Thyroid gland (tissue), 4 donors: ENCODE measurements around the gene STK10. TPM values are rescaled to one million over a fixed set of nuclear protein-coding genes. Genes with fewer than 3 reads are reported as not detected.

ENCODE experiments used
- DNase-seq, 2 donors: peaks; one replicate each; pipeline ENCODE4 v3.0.0-alpha.2; 2019
- H3K27ac ChIP-seq, 3 donors: fragments of 200-600 bp; sonication (generic); 1 replicate in 2 of 3; 2 replicates in 1 of 3; pipeline ENCODE4 v1.5.1; 2016 to 2019; ENCODE audit warnings: mild to moderate bottlenecking in 1 of 3, moderate library complexity in 1 of 3
- H3K27me3 ChIP-seq: fragments of 200-600 bp; sonication (generic); one replicate; pipeline ENCODE4 v1.5.1; 2019
- H3K36me3 ChIP-seq, 2 donors: fragments of 200-600 bp; sonication (generic); one replicate each; pipeline ENCODE4 v1.5.1; 2016 to 2019
- H3K4me1 ChIP-seq, 2 donors: fragments of 200-600 bp; sonication (generic); one replicate each; pipeline ENCODE4 v1.5.1; 2017 to 2019
- H3K4me3 ChIP-seq, 3 donors: fragments of 200-600 bp; sonication (generic); replicated peaks in 1 of 3; 1 replicate in 2 of 3; 2 replicates in 1 of 3; pipeline ENCODE4 v1.5.1; 2016; ENCODE audit warnings: mild to moderate bottlenecking in 1 of 3
- H3K9me3 ChIP-seq: fragments of 200-600 bp; sonication (generic); one replicate; pipeline ENCODE4 v1.5.1; 2017
- POLR2A ChIP-seq, 2 donors: fragments of 450-650 bp; IDR thresholded peaks; one replicate each; pipeline ENCODE4 v1.6.1; 2017; ENCODE audit warnings: antibody characterized with exemption in 2 of 2, mild to moderate bottlenecking in 2 of 2, moderate library complexity in 1 of 2
- WGBS, 2 donors: methylation state at CpG; one replicate each; pipeline ENCODE4 v1.1.5; 2017; 5-methylcytosine and 5-hydroxymethylcytosine counted together
- intact Hi-C: fragments of 100-400 bp; cut with DNase I; formaldehyde crosslinking; loops from one replicate; pipeline ENCODE4 v1.15.1; 2023
- total RNA-seq, 4 donors: library from RNA; depleted of rRNA; stranded (reverse); fragments of >200 nt; gene quantifications; one replicate each; pipeline ENCODE4 v1.2.3, GENCODE V29; 2016
- TF ChIP-seq, protein P1 (sequence below), 6 experiments: fragments of 200-600 bp in 3 of 6; fragments of 450-650 bp in 3 of 6; sonication (generic) in 3 of 6; IDR thresholded peaks; one replicate each; pipeline ENCODE4 v1.5.1; 2016 to 2019; ENCODE audit warnings: antibody characterized with exemption in 6 of 6, mild to moderate bottlenecking in 2 of 6, inconsistent platforms in 1 of 6, moderate library complexity in 1 of 6

STK10 gene
- total RNA-seq, 4 donors from 2014 or later = 5.5 to 11.6 (median 8.6) TPM

GRCh38 chr5:172229904-172230303 lies 41.9 kb upstream of the STK10 start:
- intact Hi-C loops = no loop called here
- peaks cover 0 to 10% of the 10 kb centered on the region in 2 donors for H3K36me3 ChIP-seq

DNA sequence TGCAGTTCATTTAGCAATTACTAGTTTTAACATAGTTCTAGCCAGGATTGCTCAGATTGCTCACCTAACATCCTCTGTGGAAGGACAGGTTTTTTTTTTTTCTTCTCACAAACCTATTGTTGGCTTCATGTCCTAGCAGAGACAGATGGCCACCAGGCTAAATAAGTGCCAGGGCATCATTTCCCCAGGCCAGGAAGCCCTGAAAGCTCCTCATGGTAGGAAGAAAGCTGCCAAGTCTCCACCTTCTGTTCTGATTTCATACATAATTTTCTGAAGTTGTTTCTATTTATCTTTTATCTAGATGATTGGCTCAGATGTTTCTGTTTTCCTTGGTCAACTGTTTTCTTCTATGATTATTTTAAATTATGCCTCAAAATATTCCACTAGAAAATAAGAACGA lies 37.0 kb upstream of the STK10 start:
- DNase-seq = no peak
- Histone ChIP-seq H3K4me3 (no peak overlapping the region), H3K27ac (no peak overlapping the region), H3K27me3 (no peaks in the 10 kb centered on the region), H3K36me3 (no peaks in the 10 kb centered on the region), H3K9me3 (no peaks in the 10 kb centered on the region), H3K4me1 (no peaks in the 10 kb centered on the region)
- TF ChIP-seq, protein P1, sequence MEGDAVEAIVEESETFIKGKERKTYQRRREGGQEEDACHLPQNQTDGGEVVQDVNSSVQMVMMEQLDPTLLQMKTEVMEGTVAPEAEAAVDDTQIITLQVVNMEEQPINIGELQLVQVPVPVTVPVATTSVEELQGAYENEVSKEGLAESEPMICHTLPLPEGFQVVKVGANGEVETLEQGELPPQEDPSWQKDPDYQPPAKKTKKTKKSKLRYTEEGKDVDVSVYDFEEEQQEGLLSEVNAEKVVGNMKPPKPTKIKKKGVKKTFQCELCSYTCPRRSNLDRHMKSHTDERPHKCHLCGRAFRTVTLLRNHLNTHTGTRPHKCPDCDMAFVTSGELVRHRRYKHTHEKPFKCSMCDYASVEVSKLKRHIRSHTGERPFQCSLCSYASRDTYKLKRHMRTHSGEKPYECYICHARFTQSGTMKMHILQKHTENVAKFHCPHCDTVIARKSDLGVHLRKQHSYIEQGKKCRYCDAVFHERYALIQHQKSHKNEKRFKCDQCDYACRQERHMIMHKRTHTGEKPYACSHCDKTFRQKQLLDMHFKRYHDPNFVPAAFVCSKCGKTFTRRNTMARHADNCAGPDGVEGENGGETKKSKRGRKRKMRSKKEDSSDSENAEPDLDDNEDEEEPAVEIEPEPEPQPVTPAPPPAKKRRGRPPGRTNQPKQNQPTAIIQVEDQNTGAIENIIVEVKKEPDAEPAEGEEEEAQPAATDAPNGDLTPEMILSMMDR (IDR thresholded peaks at IDR 0.05) = no peak
- no peak for TF ChIP-seq POLR2A (IDR thresholded peaks at IDR 0.05)
- intact Hi-C loops = no loop called here
- WGBS, 2 donors = 93 to 94% methylated on average over 1 of the region's 1 CpG

More at GRCh38 chr5:172229904-172230303, 41.9 kb upstream of the STK10 start:
- Histone ChIP-seq H3K27me3 (no peaks in the 10 kb centered on the region), H3K4me3 (no peak overlapping the region), H3K9me3 (no peaks in the 10 kb centered on the region), H3K27ac (no peak overlapping the region), H3K4me1 (no peaks in the 10 kb centered on the region)
- TF ChIP-seq, protein P1 (IDR thresholded peaks at IDR 0.05) = no peak
- TF ChIP-seq POLR2A (IDR thresholded peaks at IDR 0.05) = no peak
- DNase-seq = no peak
- 96 to 100% methylated on average over 1 of the region's 1 CpG for WGBS, 2 donors

DNA sequence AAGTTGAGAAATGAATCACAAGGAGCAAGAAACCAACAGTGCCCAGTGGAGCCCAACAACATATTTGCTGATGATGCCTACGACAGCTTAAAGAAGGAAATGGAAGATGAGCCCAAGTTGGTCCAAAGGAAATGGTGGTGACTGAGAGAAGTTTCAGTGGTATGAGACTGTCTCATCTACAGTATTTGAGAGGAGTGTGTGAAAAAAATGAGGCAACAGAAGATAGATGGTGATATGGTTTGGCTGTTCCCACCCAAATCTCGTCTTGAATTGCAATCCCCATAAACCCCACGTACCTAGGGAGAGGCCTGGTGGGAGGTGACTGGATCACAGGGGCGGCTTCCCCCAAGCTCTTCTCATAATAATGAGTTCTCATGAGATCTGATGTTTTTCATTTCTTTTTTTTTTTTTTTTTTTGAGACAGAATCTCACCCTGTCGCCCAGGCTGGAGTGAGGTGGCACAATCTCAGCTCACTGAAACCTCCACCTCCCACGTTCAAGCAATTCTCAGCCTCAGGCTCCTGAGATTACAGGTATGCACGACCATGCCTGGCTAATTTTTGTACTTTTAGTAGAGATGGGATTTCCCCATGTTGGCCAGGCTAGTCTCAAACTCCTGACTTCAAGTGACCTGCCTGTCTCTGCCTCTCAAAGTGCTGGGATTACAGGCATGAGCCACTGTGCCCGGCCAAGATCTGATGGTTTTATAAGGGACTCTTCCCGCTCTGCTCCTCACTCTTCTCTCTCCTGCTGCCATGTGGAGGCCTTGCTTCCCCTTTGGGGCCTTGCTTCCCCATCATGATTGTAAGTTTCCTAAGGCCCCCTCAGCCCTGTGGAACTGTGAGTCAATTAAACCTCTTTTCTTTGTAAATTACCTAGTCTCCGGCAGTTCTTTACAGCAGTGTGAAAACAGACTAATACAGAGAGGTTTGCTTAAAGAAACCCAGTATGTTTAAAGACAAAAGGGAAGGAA lies 36.2 kb upstream of the STK10 start:
- no peaks in the 10 kb centered on the region for H3K9me3 ChIP-seq
- H3K36me3 ChIP-seq = no peaks in the 10 kb centered on the region
- no peak overlapping the region for H3K27ac ChIP-seq
- intact Hi-C loops = no loop called here
- H3K4me1 ChIP-seq = no peaks in the 10 kb centered on the region
- DNase-seq = no peak
- no peak for TF ChIP-seq POLR2A (IDR thresholded peaks at IDR 0.05)
- TF ChIP-seq, protein P1 (IDR thresholded peaks at IDR 0.05) = no peak
- H3K27me3 ChIP-seq = no peaks in the 10 kb centered on the region
- WGBS, 2 donors = 80 to 82% methylated on average over 10 of the region's 10 CpGs
- no peak overlapping the region for H3K4me3 ChIP-seq

GRCh38 chr5:172219296-172219695 lies 31.3 kb upstream of the STK10 start:
- no peaks in the 10 kb centered on the region for H3K4me1 ChIP-seq
- intact Hi-C loops = no loop called here
- H3K36me3 ChIP-seq = no peaks in the 10 kb centered on the region
- WGBS, 2 donors = 98 to 99% methylated on average over 2 of the region's 2 CpGs
- no peak overlapping the region for H3K4me3 ChIP-seq
- no peaks in the 10 kb centered on the region for H3K27me3 ChIP-seq
- H3K27ac ChIP-seq = no peak overlapping the region
- DNase-seq = no peak
- H3K9me3 ChIP-seq = no peaks in the 10 kb centered on the region
- TF ChIP-seq, protein P1 (IDR thresholded peaks at IDR 0.05) = no peak
- TF ChIP-seq POLR2A (IDR thresholded peaks at IDR 0.05) = no peak

- no peak overlapping the region for H3K27ac ChIP-seq
- no peak for DNase-seq
- 99% methylated on average over 3 of the region's 3 CpGs for WGBS, 2 donors
- no peaks in the 10 kb centered on the region for H3K36me3 ChIP-seq
- TF ChIP-seq, protein P1 (IDR thresholded peaks at IDR 0.05) = no peak
- no peak for TF ChIP-seq POLR2A (IDR thresholded peaks at IDR 0.05)
- no peaks in the 10 kb centered on the region for H3K4me1 ChIP-seq
- H3K27me3 ChIP-seq = no peaks in the 10 kb centered on the region
- intact Hi-C loops = no loop called here
- H3K9me3 ChIP-seq = no peaks in the 10 kb centered on the region
- H3K4me3 ChIP-seq = no peak overlapping the region
These were observed 28.3 kb upstream of the STK10 start for GRCh38 chr5:172216345-172216744.
